BE2C (cell line): ENCODE results near the gene GPD1.

ENCODE experiments used
- DNase-seq: peaks from one replicate; pipeline ENCODE4 v3.0.0-alpha.2; 2020
- H3K27me3 ChIP-seq: fragments of 250-450 bp; sonication (Bioruptor Pico); 2 replicates; pipeline ENCODE4 v1.5.1; 2020; ENCODE audit warnings: mild to moderate bottlenecking
- H3K36me3 ChIP-seq: fragments of 250-450 bp; sonication (Bioruptor Pico); 2 replicates; pipeline ENCODE4 v1.5.1; 2020; ENCODE audit warnings: mild to moderate bottlenecking
- H3K4me1 ChIP-seq: fragments of 250-450 bp; sonication (Bioruptor Pico); 2 replicates; pipeline ENCODE4 v1.5.1; 2020
- H3K4me3 ChIP-seq: 2 replicates; pipeline ENCODE4 v1.5.1; 2011; ENCODE audit warnings: low read depth, low read length
- H3K9me3 ChIP-seq: fragments of 250-450 bp; sonication (Bioruptor Pico); 2 replicates; pipeline ENCODE4 v1.5.1; 2020
- CTCF ChIP-seq: IDR thresholded peaks from 2 replicates; pipeline ENCODE4 v1.5.1; 2012; ENCODE audit warnings: mild to moderate bottlenecking, low read depth, low read length

Gene GPD1

DNA sequence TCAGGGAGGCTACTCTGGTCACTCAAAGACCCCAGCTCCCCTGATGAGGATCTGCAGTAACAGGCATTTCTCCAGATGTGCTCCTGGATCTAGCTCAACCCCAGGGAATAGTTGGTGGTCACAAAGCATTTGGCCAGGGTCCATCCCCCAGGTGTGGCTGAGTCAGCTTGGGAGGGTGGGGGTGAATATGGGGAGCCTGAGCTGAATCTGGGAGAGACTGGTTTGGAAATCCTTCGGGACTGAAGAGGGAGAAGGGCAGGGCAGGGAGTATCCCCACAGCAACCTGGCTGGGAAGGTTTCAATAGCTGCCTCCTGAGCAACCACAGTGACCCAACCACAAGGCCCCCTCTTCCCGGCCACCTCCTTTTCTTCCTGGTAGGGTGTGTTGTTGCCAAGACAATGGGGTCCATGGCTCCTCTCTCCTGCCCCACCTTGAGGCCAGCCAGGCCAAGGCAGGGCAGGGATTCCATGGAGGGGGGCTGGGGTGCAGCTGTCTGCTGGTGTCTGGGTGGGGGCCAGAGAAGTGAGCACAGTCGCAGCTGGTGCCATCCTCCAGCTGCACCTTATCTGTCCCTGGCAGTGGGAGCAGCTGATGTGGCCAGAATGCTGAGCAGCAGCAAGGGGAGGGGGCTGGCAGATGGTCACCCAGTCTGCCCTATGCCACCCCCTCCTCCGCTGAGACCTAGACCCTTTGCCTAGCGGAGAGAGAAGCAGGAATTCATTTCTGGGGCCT is 40.9 kb upstream of the GPD1 start:
- peaks cover 58% of the 10 kb centered on the region for H3K36me3 ChIP-seq
- H3K27me3 ChIP-seq: no peaks in the 10 kb centered on the region
- no peak overlapping the region for H3K4me3 ChIP-seq
- no peaks in the 10 kb centered on the region for H3K9me3 ChIP-seq
- TF ChIP-seq CTCF: no peak
- DNase-seq: peak; percentile 35
- H3K4me1 ChIP-seq: no peaks in the 10 kb centered on the region

- Histone ChIP-seq H3K36me3 (peaks cover 61% of the 10 kb centered on the region), H3K9me3 (no peaks in the 10 kb centered on the region), H3K27me3 (no peaks in the 10 kb centered on the region), H3K4me1 (peaks cover 6% of the 10 kb centered on the region), H3K4me3 (no peak overlapping the region)
- no peak for TF ChIP-seq CTCF
- no peak for DNase-seq
Measured at GRCh38 chr12:50065726-50066310, 38.0 kb upstream of the GPD1 start.

DNA sequence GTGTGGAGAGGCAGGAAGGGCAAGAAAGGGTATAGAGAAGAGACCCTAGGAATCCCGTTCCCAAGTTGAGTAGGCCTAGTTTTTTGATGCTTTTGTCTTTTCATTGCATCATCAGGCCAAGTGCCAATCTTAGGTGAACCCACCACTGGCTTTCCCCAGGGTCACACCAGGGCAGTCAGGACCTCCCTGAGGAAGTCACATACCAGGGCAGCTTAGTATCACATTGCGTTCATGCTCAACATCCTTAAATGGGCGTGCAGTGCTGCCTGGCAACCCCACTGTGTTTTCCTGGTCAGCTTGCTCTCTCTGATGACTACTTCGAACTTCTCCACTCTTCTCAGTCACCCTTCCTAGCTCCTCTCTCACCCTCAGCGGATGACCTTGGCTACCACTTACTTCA is 37.4 kb upstream of the GPD1 start:
- no peaks in the 10 kb centered on the region for H3K27me3 ChIP-seq
- peaks cover 6% of the 10 kb centered on the region for H3K4me1 ChIP-seq
- H3K9me3 ChIP-seq: no peaks in the 10 kb centered on the region
- no peak for TF ChIP-seq CTCF
- H3K36me3 ChIP-seq: peaks cover 58% of the 10 kb centered on the region
- no peak for DNase-seq
- H3K4me3 ChIP-seq: no peak overlapping the region

GRCh38 chr12:50069069-50069468 is 34.7 kb upstream of the GPD1 start:
- no peaks in the 10 kb centered on the region for H3K9me3 ChIP-seq
- no peak overlapping the region for H3K4me3 ChIP-seq
- no peak for TF ChIP-seq CTCF
- no peak for DNase-seq
- peaks cover 6% of the 10 kb centered on the region for H3K4me1 ChIP-seq
- no peaks in the 10 kb centered on the region for H3K27me3 ChIP-seq
- H3K36me3 ChIP-seq: peaks cover 35% of the 10 kb centered on the region

GRCh38 chr12:50069539-50069938 is 34.3 kb upstream of the GPD1 start:
- Histone ChIP-seq H3K9me3 (no peaks in the 10 kb centered on the region), H3K36me3 (peaks cover 32% of the 10 kb centered on the region), H3K27me3 (no peaks in the 10 kb centered on the region), H3K4me3 (no peak overlapping the region), H3K4me1 (peaks cover 6% of the 10 kb centered on the region)
- DNase-seq: no peak
- no peak for TF ChIP-seq CTCF
